Measurements from ENCODE around the gene MDP1.

- TF ChIP-seq CTCF (IDR thresholded peaks at IDR 0.05): no peak
- no peak for TF ChIP-seq POLR2A (IDR thresholded peaks at IDR 0.05)
These were observed 31.5 kb downstream of the MDP1 start for GRCh38 chr14:24184104-24184970.

Measured in esophagus squamous epithelium (tissue), 4 donors.